Stomach (tissue), 4 donors: ENCODE measurements around the gene SGPL1.

Source experiments
- CTCF ChIP-seq, 7 experiments: fragments of 450-650 bp in 4 of 7; fragments of 200-600 bp in 3 of 7; sonication (generic) in 3 of 7; IDR thresholded peaks; one replicate each; pipeline ENCODE4 v1.5.1; 2016 to 2019; ENCODE audit warnings: antibody characterized with exemption in 7 of 7, control low read depth in 2 of 7, mild to moderate bottlenecking in 1 of 7
- EP300 ChIP-seq: sonication (generic); formaldehyde crosslinking; IDR thresholded peaks from one replicate; pipeline ENCODE4 v1.6.1; 2017; ENCODE audit warnings: antibody characterized with exemption

GRCh38 chr10:70880077-70880534, 64.4 kb downstream of the SGPL1 start:
- TF ChIP-seq EP300 = no peak
- peak in 6 of 7 experiments; percentile 63 to 94 (median 89) for TF ChIP-seq CTCF (IDR thresholded peaks at IDR 0.05)
